A673 (cell line): ENCODE results near the gene PIGC. TPM values are rescaled to one million over a fixed set of nuclear protein-coding genes. Genes with fewer than 3 reads are reported as not detected.

Experiments used
- BruUV-seq: library from RNA; stranded (reverse); fragments of 400-500 nt; replicated peaks from 2 replicates; lab custom pipeline; 2021; lab: Mats Ljungman, UMichigan
- CTCF ChIA-PET: fragments of 300-600 bp; sonication (Branson Sonifier 250); formaldehyde crosslinking; loops from one replicate; lab custom pipeline; 2022; ENCODE audit warnings: antibody characterized with exemption; lab: Charles Lee
- POLR2A ChIA-PET: fragments of 300-600 bp; sonication (Branson Sonifier 250); formaldehyde crosslinking; loops from one replicate; lab custom pipeline; 2022; ENCODE audit warnings: antibody characterized with exemption; ENCODE audit not compliant: low non-redundant PET; lab: Charles Lee
- DNase-seq: peaks from one replicate; pipeline ENCODE4 v3.0.0-alpha.2; 2015; ENCODE audit warnings: low spot score
- H3K27ac ChIP-seq: fragments of 200-600 bp; sonication (generic); 2 replicates; pipeline ENCODE4 v1.5.1; 2016; ENCODE audit warnings: mixed run types, low read depth, mild to moderate bottlenecking, mixed read lengths, antibody characterized with exemption, low read length; ENCODE audit not compliant: poor library complexity, severe bottlenecking
- H3K27me3 ChIP-seq: fragments of 200-600 bp; sonication (generic); replicated peaks from 2 replicates; pipeline ENCODE4 v1.6.1; 2017; ENCODE audit warnings: mixed run types, low read depth, mild to moderate bottlenecking, mixed read lengths, antibody characterized with exemption, low read length; ENCODE audit not compliant: insufficient read depth, poor library complexity
- H3K36me3 ChIP-seq: fragments of 200-600 bp; sonication (generic); 2 replicates; pipeline ENCODE4 v1.6.1; 2016; ENCODE audit warnings: mixed run types, mild to moderate bottlenecking, mixed read lengths, antibody characterized with exemption, low read length; ENCODE audit not compliant: insufficient read depth, poor library complexity, severe bottlenecking
- H3K4me1 ChIP-seq: fragments of 200-600 bp; sonication (generic); 2 replicates; pipeline ENCODE4 v1.6.1; 2017; ENCODE audit warnings: mixed run types, mild to moderate bottlenecking, mixed read lengths, antibody characterized with exemption, low read length; ENCODE audit not compliant: insufficient read depth, poor library complexity, severe bottlenecking
- H3K4me3 ChIP-seq: fragments of 200-600 bp; sonication (generic); 2 replicates; pipeline ENCODE4 v1.5.1; 2016; ENCODE audit warnings: low read depth, mixed run types, mild to moderate bottlenecking, mixed read lengths, low read length; ENCODE audit not compliant: poor library complexity, severe bottlenecking
- H3K9me3 ChIP-seq: fragments of 200-600 bp; sonication (generic); 2 replicates; pipeline ENCODE4 v1.6.1; 2016; ENCODE audit warnings: mixed run types, low read depth, mild to moderate bottlenecking, mixed read lengths, antibody characterized with exemption, low read length; ENCODE audit not compliant: poor library complexity, severe bottlenecking
- CTCF ChIP-seq: fragments of 300-800, 200-600 bp; sonication (generic); conservative IDR thresholded peaks from 2 replicates; pipeline ENCODE4 v1.5.1; 2017; ENCODE audit warnings: low read depth, mild to moderate bottlenecking, antibody characterized with exemption, low read length, moderate library complexity, mixed read lengths
- EZH2 ChIP-seq: fragments of 200-600 bp; sonication (generic); IDR thresholded peaks from 2 replicates; pipeline ENCODE4 v1.6.1; 2017; ENCODE audit warnings: borderline replicate concordance, low read depth, mild to moderate bottlenecking, mixed read lengths, antibody characterized with exemption, low read length; ENCODE audit not compliant: poor library complexity, severe bottlenecking
- intact Hi-C: fragments of 100-400 bp; cut with micrococcal nuclease; formaldehyde crosslinking; loops from one replicate; pipeline ENCODE4 v1.10.0; 2022; ENCODE audit not compliant: unreplicated experiment
- total RNA-seq: library from RNA; stranded (reverse); gene quantifications from 2 replicates; pipeline ENCODE4 v1.2.3, GENCODE V29; 2021

PIGC gene
- total RNA-seq, 1 experiment from 2014 or later: 21.0 TPM

GRCh38 chr1:172473302-172473701 lies 29.4 kb upstream of the PIGC start:
- POLR2A ChIA-PET: no interaction called here
- H3K27ac ChIP-seq: no peak overlapping the region
- H3K27me3 ChIP-seq: peaks cover 5% of the 10 kb centered on the region
- H3K4me3 ChIP-seq: no peak overlapping the region
- CTCF ChIA-PET: no interaction called here
- intact Hi-C loops: no loop called here
- H3K4me1 ChIP-seq: no peaks in the 10 kb centered on the region
- TF ChIP-seq CTCF (no peak), EZH2 (no peak)
- no peaks in the 10 kb centered on the region for H3K9me3 ChIP-seq
- H3K36me3 ChIP-seq: no peaks in the 10 kb centered on the region
- no TSS peak for BruUV-seq
- DNase-seq: no peak

GRCh38 chr1:172472495-172472894 lies 28.6 kb upstream of the PIGC start:
- Histone ChIP-seq H3K9me3 (no peaks in the 10 kb centered on the region), H3K27ac (no peak overlapping the region), H3K27me3 (peaks cover 5% of the 10 kb centered on the region), H3K4me3 (no peak overlapping the region), H3K4me1 (no peaks in the 10 kb centered on the region), H3K36me3 (no peaks in the 10 kb centered on the region)
- ChIA-PET CTCF (no interaction called here), POLR2A (no interaction called here)
- intact Hi-C loops: no loop called here
- BruUV-seq: no TSS peak
- no peak for DNase-seq
- TF ChIP-seq CTCF (no peak), EZH2 (no peak)

GRCh38 chr1:172471666-172472065 lies 27.8 kb upstream of the PIGC start:
- no peak for DNase-seq
- no peak for TF ChIP-seq CTCF
- no TSS peak for BruUV-seq
- CTCF ChIA-PET: no interaction called here
- POLR2A ChIA-PET: no interaction called here
- Histone ChIP-seq H3K4me1 (no peaks in the 10 kb centered on the region), H3K27me3 (peaks cover 5% of the 10 kb centered on the region), H3K9me3 (no peaks in the 10 kb centered on the region), H3K36me3 (no peaks in the 10 kb centered on the region), H3K27ac (no peak overlapping the region), H3K4me3 (no peak overlapping the region)
- intact Hi-C loops: no loop called here
